Upper lobe of left lung (tissue), 6 donors: ENCODE results near the gene PDGFRB. TPM values are rescaled to one million over a fixed set of nuclear protein-coding genes. Genes with fewer than 3 reads are reported as not detected.

Experiments used
- ATAC-seq, 2 donors: fragments of 200-7000 bp; cut with Tn5 transposase; one replicate each; pipeline ENCODE4 v1.9.1; 2022; ENCODE audit warnings: mild to moderate bottlenecking in 2 of 2, moderate library complexity in 2 of 2; ENCODE audit not compliant: low FRiP score in 2 of 2
- DNase-seq, 2 donors: peaks; one replicate each; pipeline ENCODE4 v3.0.0-alpha.2; 2019 to 2020
- H3K27ac ChIP-seq, 4 donors: fragments of 200-600 bp; sonication (generic); one replicate each; pipeline ENCODE4 v1.5.1; 2016 to 2019
- H3K27me3 ChIP-seq, 4 donors: fragments of 200-600 bp; sonication (generic); one replicate each; pipeline ENCODE4 v1.5.1; 2017 to 2019
- H3K36me3 ChIP-seq, 4 donors: fragments of 200-600 bp; sonication (generic); one replicate each; pipeline ENCODE4 v1.5.1; 2016 to 2019
- H3K4me1 ChIP-seq, 4 donors: fragments of 200-600 bp; sonication (generic); one replicate each; pipeline ENCODE4 v1.5.1; 2018 to 2019
- H3K4me3 ChIP-seq, 4 donors: fragments of 200-600 bp; sonication (generic); one replicate each; pipeline ENCODE4 v1.5.1; 2017 to 2019; ENCODE audit warnings: mild to moderate bottlenecking in 2 of 4, moderate library complexity in 1 of 4
- H3K9me3 ChIP-seq, 4 donors: fragments of 200-600 bp; sonication (generic); one replicate each; pipeline ENCODE4 v1.5.1; 2018 to 2019
- CTCF ChIP-seq, 6 experiments: fragments of 450-650 bp in 4 of 6; fragments of 200-600 bp in 2 of 6; sonication (generic) in 2 of 6; IDR thresholded peaks; one replicate each; pipeline ENCODE4 v1.5.1; 2016 to 2019; ENCODE audit warnings: antibody characterized with exemption in 6 of 6
- EP300 ChIP-seq, 4 donors: sonication (generic); formaldehyde crosslinking; IDR thresholded peaks; one replicate each; pipeline ENCODE4 v1.5.1; 2017; ENCODE audit warnings: antibody characterized with exemption in 4 of 4, control low read depth in 2 of 4
- POLR2A ChIP-seq, 4 donors: fragments of 450-650 bp; IDR thresholded peaks; one replicate each; pipeline ENCODE4 v1.5.1; 2016 to 2017; ENCODE audit warnings: antibody characterized with exemption in 4 of 4, mild to moderate bottlenecking in 2 of 4
- POLR2AphosphoS5 ChIP-seq, 2 donors: sonication (generic); formaldehyde crosslinking; IDR thresholded peaks; one replicate each; pipeline ENCODE4 v1.5.1; 2017; ENCODE audit warnings: antibody characterized with exemption in 2 of 2
- WGBS, 2 donors: methylation state at CpG; one replicate each; pipeline ENCODE4 v1.1.5; 2017 to 2018; 5-methylcytosine and 5-hydroxymethylcytosine counted together
- small RNA-seq, 4 donors: library from RNA; depleted of rRNA; stranded (forward); fragments of <200 nt; gene quantifications; one replicate each; pipeline ENCODE3, GENCODE V24; 2016
- total RNA-seq, 6 donors: library from RNA; depleted of rRNA in 4 of 6; stranded (reverse); fragments of >200 nt in 4 of 6; gene quantifications; one replicate each; pipeline versions ENCODE4 v1.1.0 to v1.2.1, GENCODE V29; 2016 to 2021
- donor health status: DM: no; HTN: no; CAD: no; lungs with moderate emphysema.
- donor health status: DM: no; HTN: yes; CAD: no; lungs with severe emphysema.

Gene PDGFRB
- total RNA-seq, 6 donors from 2014 or later, result 26.6 to 155 (median 81.5) TPM

GRCh38 chr5:150065346-150065745 is 90.3 kb downstream of the PDGFRB start:
- Histone ChIP-seq H3K27me3 (no peaks in the 10 kb centered on the region), H3K27ac (peak overlapping the region in 3 of 4 donors; percentile 2 to 65 (median 10)), H3K4me3 (no peak overlapping the region), H3K9me3 (no peaks in the 10 kb centered on the region), H3K36me3 (peaks cover 0 to 3% (median 0%) of the 10 kb centered on the region in 4 donors), H3K4me1 (peaks cover 0 to 17% (median 11%) of the 10 kb centered on the region in 4 donors)
- ATAC-seq (peak in 1 of 2 donors; percentile 69), DNase-seq (peak in 1 of 2 donors; percentile 50)
- TF ChIP-seq EP300 (IDR thresholded peaks at IDR 0.05), result no peak
- no peak for TF ChIP-seq CTCF (IDR thresholded peaks at IDR 0.05)
- no peak for TF ChIP-seq POLR2A (IDR thresholded peaks at IDR 0.05)
- TF ChIP-seq POLR2AphosphoS5 (IDR thresholded peaks at IDR 0.05), result no peak
- WGBS, 2 donors, result 72 to 74% methylated on average over 5 to 6 of the region's 6 CpGs

- 79 to 95% methylated on average over 4 to 7 of the region's 7 CpGs for WGBS, 2 donors
- Histone ChIP-seq H3K27me3 (no peaks in the 10 kb centered on the region), H3K9me3 (no peaks in the 10 kb centered on the region), H3K4me3 (no peak overlapping the region), H3K4me1 (peaks cover 0 to 17% (median 11%) of the 10 kb centered on the region in 4 donors), H3K36me3 (peaks cover 0 to 3% (median 0%) of the 10 kb centered on the region in 4 donors), H3K27ac (peak overlapping the region in 1 of 4 donors; percentile 65)
- ATAC-seq, result no peak
- no peak for DNase-seq
- TF ChIP-seq CTCF (IDR thresholded peaks at IDR 0.05), result no peak
Measured at GRCh38 chr5:150064681-150065220, 90.9 kb downstream of the PDGFRB start.

Small RNA genes within 50 kb of the gene (small RNA-seq; reads per million reads assigned to genes)
- gene RF00019, result 0 reads per million in 4 donors

Other genes starting within 250 kb of the PDGFRB start
- gene PDE6A, start 211.1 kb downstream of the PDGFRB start, total RNA-seq, result not detected
- gene SLC26A2, start 195.1 kb downstream of the PDGFRB start, total RNA-seq, result 10 to 100 TPM in 5 of 6 donors, 1 to 10 TPM in 1; 7.3 to 21.6 (median 16.8) TPM
- 1 to 10 TPM; 2.2 to 6.3 (median 4.1) TPM for gene TIGD6, start 155.2 kb downstream of the PDGFRB start, total RNA-seq
- gene HMGXB3, start 155.1 kb downstream of the PDGFRB start, total RNA-seq, result 10 to 100 TPM; 29.6 to 71.2 (median 41.0) TPM
- 100 to 1,000 TPM in 1 of 6 donors, 10 to 100 TPM in 5; 13.9 to 101 (median 57.9) TPM for gene CSF1R, start 69.3 kb downstream of the PDGFRB start, total RNA-seq
- gene CDX1, start 10.9 kb upstream of the PDGFRB start, total RNA-seq, result under 1 TPM in 2 of 6 donors, not detected in 4; 0.17 to 0.30 TPM
- under 1 TPM in 1 of 6 donors, not detected in 5; 0.44 TPM for gene SLC6A7, start 34.2 kb upstream of the PDGFRB start, total RNA-seq
- gene CAMK2A, start 133.9 kb upstream of the PDGFRB start, total RNA-seq, result 1 to 10 TPM in 4 of 6 donors, under 1 TPM in 1, not detected in 1; 0.29 to 2.4 (median 1.8) TPM
- gene ARSI, start 147.1 kb upstream of the PDGFRB start, total RNA-seq, result 1 to 10 TPM in 5 of 6 donors, under 1 TPM in 1; 0.78 to 6.3 (median 2.8) TPM
- 10 to 100 TPM; 21.7 to 71.2 (median 30.4) TPM for gene TCOF1, start 201.9 kb upstream of the PDGFRB start, total RNA-seq